ENCODE results near the gene PLCB1.

PLCB1 gene

GRCh38 chr20:8545212-8545611, 413.1 kb downstream of the PLCB1 start:
- H3K27ac Mint-ChIP-seq: no peak overlapping the region
- no peak overlapping the region for H3K4me3 Mint-ChIP-seq
- intact Hi-C loops (cut with micrococcal nuclease): no loop called here
- no peaks in the 10 kb centered on the region for H3K27me3 Mint-ChIP-seq
- H3K4me1 Mint-ChIP-seq (ENCODE audit: low read depth): peaks cover 23% of the 10 kb centered on the region
- no peaks in the 10 kb centered on the region for H3K36me3 Mint-ChIP-seq (ENCODE audit: low read depth)
- no peaks in the 10 kb centered on the region for H3K9me3 Mint-ChIP-seq

- Mint-ChIP-seq H3K27ac (no peak overlapping the region), H3K36me3 (ENCODE audit: low read depth) (no peaks in the 10 kb centered on the region), H3K27me3 (no peaks in the 10 kb centered on the region), H3K4me3 (no peak overlapping the region), H3K4me1 (ENCODE audit: low read depth) (peaks cover 17% of the 10 kb centered on the region), H3K9me3 (no peaks in the 10 kb centered on the region)
- intact Hi-C loops (cut with micrococcal nuclease): no loop called here
These were observed 415.1 kb downstream of the PLCB1 start for GRCh38 chr20:8547035-8547650.

GRCh38 chr20:8547968-8548588, 416.0 kb downstream of the PLCB1 start:
- Mint-ChIP-seq H3K27ac (no peak overlapping the region), H3K9me3 (no peaks in the 10 kb centered on the region)
- intact Hi-C loops (cut with micrococcal nuclease): no loop called here

GRCh38 chr20:8549192-8549591, 417.1 kb downstream of the PLCB1 start:
- intact Hi-C loops (cut with micrococcal nuclease): no loop called here
- H3K4me1 Mint-ChIP-seq (ENCODE audit: low read depth): peaks cover 17% of the 10 kb centered on the region
- H3K36me3 Mint-ChIP-seq (ENCODE audit: low read depth): no peaks in the 10 kb centered on the region
- no peaks in the 10 kb centered on the region for H3K27me3 Mint-ChIP-seq
- no peak overlapping the region for H3K4me3 Mint-ChIP-seq
- H3K9me3 Mint-ChIP-seq: no peaks in the 10 kb centered on the region
- no peak overlapping the region for H3K27ac Mint-ChIP-seq

More at GRCh38 chr20:8547968-8548588, 416.0 kb downstream of the PLCB1 start:
- H3K36me3 Mint-ChIP-seq (ENCODE audit: low read depth): no peaks in the 10 kb centered on the region
- no peak overlapping the region for H3K4me3 Mint-ChIP-seq
- peaks cover 17% of the 10 kb centered on the region for H3K4me1 Mint-ChIP-seq (ENCODE audit: low read depth)
- H3K27me3 Mint-ChIP-seq: no peaks in the 10 kb centered on the region

GRCh38 chr20:8557711-8558110, 425.6 kb downstream of the PLCB1 start:
- no peak overlapping the region for H3K4me3 Mint-ChIP-seq
- no peak overlapping the region for H3K27ac Mint-ChIP-seq
- no peaks in the 10 kb centered on the region for H3K36me3 Mint-ChIP-seq (ENCODE audit: low read depth)
- H3K4me1 Mint-ChIP-seq (ENCODE audit: low read depth): no peaks in the 10 kb centered on the region
- intact Hi-C loops (cut with micrococcal nuclease): no loop called here
- peaks cover 20% of the 10 kb centered on the region for H3K9me3 Mint-ChIP-seq
- H3K27me3 Mint-ChIP-seq: no peaks in the 10 kb centered on the region

GRCh38 chr20:8562356-8562755, 430.3 kb downstream of the PLCB1 start:
- H3K4me1 Mint-ChIP-seq (ENCODE audit: low read depth): no peaks in the 10 kb centered on the region
- H3K36me3 Mint-ChIP-seq (ENCODE audit: low read depth): no peaks in the 10 kb centered on the region
- H3K27me3 Mint-ChIP-seq: no peaks in the 10 kb centered on the region
- intact Hi-C loops (cut with micrococcal nuclease): no loop called here
- H3K9me3 Mint-ChIP-seq: peaks cover 20% of the 10 kb centered on the region
- no peak overlapping the region for H3K4me3 Mint-ChIP-seq
- no peak overlapping the region for H3K27ac Mint-ChIP-seq

GRCh38 chr20:8568075-8568474, 436.0 kb downstream of the PLCB1 start:
- Mint-ChIP-seq H3K27me3 (no peaks in the 10 kb centered on the region), H3K4me1 (ENCODE audit: low read depth) (peaks cover 19% of the 10 kb centered on the region), H3K36me3 (ENCODE audit: low read depth) (no peaks in the 10 kb centered on the region), H3K27ac (no peak overlapping the region), H3K9me3 (peaks cover 6% of the 10 kb centered on the region), H3K4me3 (no peak overlapping the region)
- intact Hi-C loops (cut with micrococcal nuclease): no loop called here

GRCh38 chr20:8569766-8570165, 437.7 kb downstream of the PLCB1 start:
- H3K27ac Mint-ChIP-seq: no peak overlapping the region
- H3K9me3 Mint-ChIP-seq: no peaks in the 10 kb centered on the region
- H3K36me3 Mint-ChIP-seq (ENCODE audit: low read depth): no peaks in the 10 kb centered on the region
- H3K27me3 Mint-ChIP-seq: no peaks in the 10 kb centered on the region
- peaks cover 19% of the 10 kb centered on the region for H3K4me1 Mint-ChIP-seq (ENCODE audit: low read depth)
- intact Hi-C loops (cut with micrococcal nuclease): no loop called here
- no peak overlapping the region for H3K4me3 Mint-ChIP-seq

- H3K9me3 Mint-ChIP-seq: no peaks in the 10 kb centered on the region
- no peak overlapping the region for H3K27ac Mint-ChIP-seq
- H3K36me3 Mint-ChIP-seq (ENCODE audit: low read depth): no peaks in the 10 kb centered on the region
- H3K4me1 Mint-ChIP-seq (ENCODE audit: low read depth): peaks cover 19% of the 10 kb centered on the region
- intact Hi-C loops (cut with micrococcal nuclease): no loop called here
- no peak overlapping the region for H3K4me3 Mint-ChIP-seq
- H3K27me3 Mint-ChIP-seq: no peaks in the 10 kb centered on the region
These were observed 439.5 kb downstream of the PLCB1 start for GRCh38 chr20:8571611-8572010.

GRCh38 chr20:8573686-8574085, 441.6 kb downstream of the PLCB1 start:
- intact Hi-C loops (cut with micrococcal nuclease): no loop called here
- H3K4me1 Mint-ChIP-seq (ENCODE audit: low read depth): peaks cover 19% of the 10 kb centered on the region
- no peaks in the 10 kb centered on the region for H3K9me3 Mint-ChIP-seq
- H3K36me3 Mint-ChIP-seq (ENCODE audit: low read depth): no peaks in the 10 kb centered on the region
- no peak overlapping the region for H3K27ac Mint-ChIP-seq
- no peak overlapping the region for H3K4me3 Mint-ChIP-seq
- no peaks in the 10 kb centered on the region for H3K27me3 Mint-ChIP-seq

GRCh38 chr20:8575114-8575513, 443.0 kb downstream of the PLCB1 start:
- intact Hi-C loops (cut with micrococcal nuclease): no loop called here
- H3K4me1 Mint-ChIP-seq (ENCODE audit: low read depth): peaks cover 19% of the 10 kb centered on the region
- H3K9me3 Mint-ChIP-seq: no peaks in the 10 kb centered on the region
- no peak overlapping the region for H3K27ac Mint-ChIP-seq
- H3K36me3 Mint-ChIP-seq (ENCODE audit: low read depth): no peaks in the 10 kb centered on the region
- H3K4me3 Mint-ChIP-seq: no peak overlapping the region
- H3K27me3 Mint-ChIP-seq: no peaks in the 10 kb centered on the region

GRCh38 chr20:8578161-8578865, 446.2 kb downstream of the PLCB1 start:
- no peak overlapping the region for H3K4me3 Mint-ChIP-seq
- H3K9me3 Mint-ChIP-seq: no peaks in the 10 kb centered on the region
- no peaks in the 10 kb centered on the region for H3K27me3 Mint-ChIP-seq
- no peak overlapping the region for H3K27ac Mint-ChIP-seq
- H3K4me1 Mint-ChIP-seq (ENCODE audit: low read depth): no peaks in the 10 kb centered on the region
- no peaks in the 10 kb centered on the region for H3K36me3 Mint-ChIP-seq (ENCODE audit: low read depth)
- intact Hi-C loops (cut with micrococcal nuclease): no loop called here

- Mint-ChIP-seq H3K4me1 (ENCODE audit: low read depth) (no peaks in the 10 kb centered on the region), H3K36me3 (ENCODE audit: low read depth) (no peaks in the 10 kb centered on the region), H3K9me3 (no peaks in the 10 kb centered on the region), H3K27ac (no peak overlapping the region), H3K27me3 (no peaks in the 10 kb centered on the region), H3K4me3 (no peak overlapping the region)
- intact Hi-C loops (cut with micrococcal nuclease): no loop called here
These were observed 447.0 kb downstream of the PLCB1 start for GRCh38 chr20:8579035-8579434.

GRCh38 chr20:8581446-8582183, 449.5 kb downstream of the PLCB1 start:
- Mint-ChIP-seq H3K36me3 (ENCODE audit: low read depth) (no peaks in the 10 kb centered on the region), H3K27me3 (no peaks in the 10 kb centered on the region), H3K4me3 (no peak overlapping the region), H3K9me3 (no peaks in the 10 kb centered on the region), H3K27ac (no peak overlapping the region), H3K4me1 (ENCODE audit: low read depth) (no peaks in the 10 kb centered on the region)
- intact Hi-C loops (cut with micrococcal nuclease): no loop called here

Measured in dendritic cell treated with granulocyte-macrophage colony-stimulating factor and Interleukin-4, amounts not matched to agents 40 ng/mL and 50 ng/mL, for 4 days (primary cell).